Fibroblast of villous mesenchyme (primary cell): ENCODE measurements around the gene RMDN2. TPM values are rescaled to one million over a fixed set of nuclear protein-coding genes. Genes with fewer than 3 reads are reported as not detected.
"Not testable (repeated sequence)": the region's sequence is repeated elsewhere in the genome, so short reads cannot be mapped to it uniquely, and the experiment has no call there.

Experiments used
- DNase-seq: peaks from one replicate; pipeline ENCODE4 v3.0.0-alpha.2; 2010; ENCODE audit warnings: low read depth
- H3K4me3 ChIP-seq: 2 replicates; pipeline ENCODE4 v1.5.1; 2011; ENCODE audit warnings: low read depth, mild to moderate bottlenecking, low read length
- total RNA-seq: library from RNA; depleted of rRNA; stranded (reverse); fragments of >200 nt; gene quantifications from 2 replicates; pipeline ENCODE4 v1.2.3, GENCODE V29; 2012
- TF ChIP-seq, protein P1 (sequence below): IDR thresholded peaks from 2 replicates; pipeline ENCODE4 v1.5.1; 2012; ENCODE audit warnings: low read depth, mild to moderate bottlenecking, low read length; ENCODE audit not compliant: insufficient read depth

RMDN2 gene
- total RNA-seq, 1 donor = 9.5 TPM

- TF ChIP-seq, protein P1, sequence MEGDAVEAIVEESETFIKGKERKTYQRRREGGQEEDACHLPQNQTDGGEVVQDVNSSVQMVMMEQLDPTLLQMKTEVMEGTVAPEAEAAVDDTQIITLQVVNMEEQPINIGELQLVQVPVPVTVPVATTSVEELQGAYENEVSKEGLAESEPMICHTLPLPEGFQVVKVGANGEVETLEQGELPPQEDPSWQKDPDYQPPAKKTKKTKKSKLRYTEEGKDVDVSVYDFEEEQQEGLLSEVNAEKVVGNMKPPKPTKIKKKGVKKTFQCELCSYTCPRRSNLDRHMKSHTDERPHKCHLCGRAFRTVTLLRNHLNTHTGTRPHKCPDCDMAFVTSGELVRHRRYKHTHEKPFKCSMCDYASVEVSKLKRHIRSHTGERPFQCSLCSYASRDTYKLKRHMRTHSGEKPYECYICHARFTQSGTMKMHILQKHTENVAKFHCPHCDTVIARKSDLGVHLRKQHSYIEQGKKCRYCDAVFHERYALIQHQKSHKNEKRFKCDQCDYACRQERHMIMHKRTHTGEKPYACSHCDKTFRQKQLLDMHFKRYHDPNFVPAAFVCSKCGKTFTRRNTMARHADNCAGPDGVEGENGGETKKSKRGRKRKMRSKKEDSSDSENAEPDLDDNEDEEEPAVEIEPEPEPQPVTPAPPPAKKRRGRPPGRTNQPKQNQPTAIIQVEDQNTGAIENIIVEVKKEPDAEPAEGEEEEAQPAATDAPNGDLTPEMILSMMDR = no peak
- H3K4me3 ChIP-seq = no peak overlapping the region
- peak; percentile 34 for DNase-seq
Measured at GRCh38 chr2:37985333-37985732, 60.2 kb downstream of the RMDN2 start.

DNA sequence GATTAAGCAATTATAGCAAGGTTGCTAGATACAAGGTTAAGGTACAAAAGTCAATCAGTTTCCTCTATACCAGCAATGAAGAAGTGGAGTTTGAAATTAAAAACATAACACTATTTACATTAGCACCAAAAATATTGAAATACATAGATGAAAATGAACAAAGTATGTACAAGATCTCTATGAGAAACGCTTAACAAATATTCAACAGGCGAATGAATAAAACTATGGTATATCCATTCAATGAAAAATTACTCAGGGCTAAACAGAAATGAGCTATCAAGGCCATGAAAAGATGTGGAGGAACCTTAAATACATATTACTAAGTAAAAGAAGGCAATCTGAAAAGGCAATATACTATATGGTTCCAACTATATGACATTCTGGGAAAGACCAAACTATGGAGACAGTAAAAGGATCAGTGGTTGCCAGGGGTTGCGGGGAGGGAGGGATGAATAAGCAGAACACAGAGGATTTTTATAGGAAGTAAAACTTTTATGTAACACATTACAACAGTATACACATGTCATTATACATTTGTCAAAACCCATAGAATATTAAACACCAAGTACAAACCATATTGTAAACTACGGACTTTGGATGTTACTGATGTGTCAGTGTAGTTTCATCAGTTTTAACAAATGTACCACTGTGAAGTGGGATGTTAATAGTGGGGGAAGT is 62.1 kb downstream of the RMDN2 start:
- no peak overlapping the region for H3K4me3 ChIP-seq
- no peak for DNase-seq
- TF ChIP-seq, protein P1 = no peak

DNA sequence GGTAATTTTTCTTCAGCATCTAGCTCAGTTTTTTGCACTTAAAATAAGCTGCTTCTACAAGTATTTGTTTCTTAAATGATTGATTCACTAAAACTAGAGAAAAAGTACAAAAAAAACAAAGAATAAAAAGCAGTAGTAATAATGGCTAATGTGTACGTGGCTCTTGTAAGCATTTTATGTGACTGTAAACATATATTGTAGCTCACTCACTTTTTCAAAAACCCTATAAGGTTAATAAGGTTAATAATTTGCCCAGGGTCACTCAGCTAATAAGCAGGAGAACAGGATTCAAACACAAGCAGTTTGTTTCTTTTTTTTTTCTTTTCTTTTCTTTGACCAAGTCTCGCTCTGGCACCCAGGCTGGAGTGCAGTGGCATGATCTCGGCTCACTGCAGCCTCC is 67.5 kb downstream of the RMDN2 start:
- no peak overlapping the region for H3K4me3 ChIP-seq
- TF ChIP-seq, protein P1 = no peak
- DNase-seq = no peak

GRCh38 chr2:37993143-37993542 is 68.1 kb downstream of the RMDN2 start:
- no peak overlapping the region for H3K4me3 ChIP-seq
- DNase-seq = peak; percentile 37
- TF ChIP-seq, protein P1 = peak; percentile 38

- no peak overlapping the region for H3K4me3 ChIP-seq
- TF ChIP-seq, protein P1 = no peak
- peak; percentile 10 for DNase-seq
Measured at GRCh38 chr2:37997629-37998028, 72.5 kb downstream of the RMDN2 start.

DNA sequence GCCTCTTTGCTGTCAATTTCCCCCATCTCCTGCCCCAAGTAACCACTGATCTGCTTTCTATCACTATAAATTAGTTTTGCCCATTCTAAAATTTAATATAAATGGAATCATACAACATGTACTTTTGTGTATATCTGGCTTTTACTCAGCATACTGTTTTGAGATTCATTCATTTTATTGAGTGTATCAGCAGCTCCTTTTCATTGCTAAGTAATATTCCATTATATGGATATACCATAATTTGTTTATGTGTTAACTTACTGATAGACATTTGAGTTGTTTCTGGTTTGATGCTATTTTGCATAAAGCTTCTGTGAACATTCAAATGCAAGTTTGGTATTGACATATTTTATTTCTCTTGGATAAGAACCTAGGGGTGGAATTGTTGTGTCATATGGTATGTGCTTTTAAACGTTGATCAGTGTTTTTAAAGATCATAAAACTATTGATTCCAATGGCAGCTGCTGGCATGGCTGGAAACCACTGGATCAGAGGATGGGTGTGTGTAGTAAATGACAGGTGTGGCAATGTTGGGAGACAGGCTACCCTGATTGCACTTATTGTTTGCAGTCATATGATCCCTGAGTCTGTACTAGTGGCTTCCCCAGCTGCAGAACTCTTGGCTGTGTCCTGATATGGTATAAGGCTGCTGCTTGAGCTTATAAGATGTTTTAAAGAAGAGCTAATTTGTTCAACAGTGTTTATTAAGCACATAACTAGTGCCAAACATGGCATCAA is 75.6 kb downstream of the RMDN2 start:
- TF ChIP-seq, protein P1 = no peak
- no peak overlapping the region for H3K4me3 ChIP-seq
- no peak for DNase-seq

DNA sequence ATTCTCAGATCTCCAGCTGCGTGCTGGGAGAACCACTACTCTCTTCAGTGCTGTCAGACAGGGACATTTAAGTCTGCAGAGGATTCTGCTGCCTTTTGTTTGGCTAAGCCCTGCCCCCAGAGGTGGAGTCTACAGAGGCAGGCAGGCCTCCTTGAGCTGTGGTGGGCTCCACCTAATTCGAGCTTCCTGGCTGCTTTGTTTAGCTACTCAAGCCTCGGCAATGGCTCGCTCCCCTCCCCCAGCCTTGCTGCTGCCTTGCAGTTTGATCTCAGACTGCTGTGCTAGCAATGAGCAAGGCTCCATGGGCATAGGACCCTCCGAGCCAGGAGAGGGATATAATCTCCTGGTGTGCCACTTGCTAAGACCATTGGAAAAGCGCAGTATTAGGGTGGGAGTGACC is 85.1 kb downstream of the RMDN2 start:
- not testable (repeated sequence) for DNase-seq, H3K4me3 ChIP-seq
